Right ventricle myocardium inferior (tissue), 1 donor: ENCODE data around the gene ACOXL. TPM values are rescaled to one million over a fixed set of nuclear protein-coding genes. Genes with fewer than 3 reads are reported as not detected.
A peak's percentile ranks its signal among the peaks of the same experiment; 100 is the strongest.

Source experiments
- ATAC-seq: fragments of 200-7000 bp; cut with Tn5 transposase; one replicate; pipeline ENCODE4 v1.9.1; 2020; ENCODE audit warnings: mild to moderate bottlenecking, moderate library complexity
- DNase-seq: peaks from one replicate; pipeline ENCODE4 v3.0.0; 2021; ENCODE audit errors: missing footprints
- intact Hi-C: fragments of 100-400 bp; cut with DNase I; formaldehyde crosslinking; loops from one replicate; pipeline ENCODE4 v1.11.0; 2022
- total RNA-seq: library from RNA; stranded (reverse); fragmentation: NEBNext Ultra II Directional; extraction: Animal tissue kit (Norgen Biotek cat#: 25700); gene quantifications from one replicate; pipeline ENCODE4 v1.2.1, GENCODE V29; 2021
- donor health status: DM: no; HTN: yes; CAD: no; lungs with severe emphysema.

ACOXL gene
- total RNA-seq, 1 donor from 2014 or later = not detected

GRCh38 chr2:111140815-111141214 is 408.4 kb downstream of the ACOXL start:
- intact Hi-C loops = no loop called here
- peak; percentile 44 for ATAC-seq

GRCh38 chr2:111142101-111142500 is 409.7 kb downstream of the ACOXL start:
- no peak for ATAC-seq
- DNase-seq = no peak
- intact Hi-C loops = no loop called here

More at GRCh38 chr2:111140815-111141214, 408.4 kb downstream of the ACOXL start:
- DNase-seq = no peak

- intact Hi-C loops = no loop called here
- ATAC-seq = no peak
- no peak for DNase-seq
Observed at GRCh38 chr2:111143107-111143842, 410.9 kb downstream of the ACOXL start.

GRCh38 chr2:111143843-111144198 is 411.4 kb downstream of the ACOXL start:
- intact Hi-C loops = no loop called here
- ATAC-seq (no peak), DNase-seq (no peak)

GRCh38 chr2:111145103-111145760 is 412.9 kb downstream of the ACOXL start:
- intact Hi-C loops = no loop called here
- ATAC-seq (no peak), DNase-seq (no peak)

- no peak for DNase-seq
- intact Hi-C loops = no loop called here
Observed at GRCh38 chr2:111145951-111146350, 413.6 kb downstream of the ACOXL start.

GRCh38 chr2:111148225-111148873 is 416.0 kb downstream of the ACOXL start:
- intact Hi-C loops = no loop called here
- DNase-seq (no peak), ATAC-seq (no peak)

More at GRCh38 chr2:111145951-111146350, 413.6 kb downstream of the ACOXL start:
- ATAC-seq = no peak

GRCh38 chr2:111148925-111149324 is 416.6 kb downstream of the ACOXL start:
- ATAC-seq = no peak
- intact Hi-C loops = no loop called here
- no peak for DNase-seq

GRCh38 chr2:111149882-111150455 is 417.6 kb downstream of the ACOXL start:
- intact Hi-C loops = no loop called here
- ATAC-seq (no peak), DNase-seq (no peak)

GRCh38 chr2:111154758-111155157 is 422.4 kb downstream of the ACOXL start:
- intact Hi-C loops = loop anchor here (5.0 kb wide), 1 partner anchor 32 kb away; the partner anchor contains the start of gene BCL2L11
- DNase-seq = no peak
- no peak for ATAC-seq

GRCh38 chr2:111155610-111156009 is 423.2 kb downstream of the ACOXL start:
- DNase-seq = no peak
- ATAC-seq = no peak
- intact Hi-C loops = loop anchor here (5.0 kb wide), 1 partner anchor 33 kb away; the partner anchor contains the start of gene BCL2L11

GRCh38 chr2:111156529-111156928 is 424.2 kb downstream of the ACOXL start:
- no peak for DNase-seq
- intact Hi-C loops = loop anchor here (5.0 kb wide), 1 partner anchor 34 kb away; the partner anchor contains the start of gene BCL2L11
- no peak for ATAC-seq

- intact Hi-C loops = loop anchor here (5.0 kb wide), 1 partner anchor 35 kb away; the partner anchor contains the start of gene BCL2L11
- DNase-seq = no peak
- ATAC-seq = no peak
Observed at GRCh38 chr2:111157071-111157661, 424.8 kb downstream of the ACOXL start.

GRCh38 chr2:111157798-111158197 is 425.4 kb downstream of the ACOXL start:
- intact Hi-C loops = loop anchor here (5.0 kb wide), 1 partner anchor 35 kb away; the partner anchor contains the start of gene BCL2L11
- DNase-seq (no peak), ATAC-seq (no peak)

GRCh38 chr2:111159641-111160040 is 427.3 kb downstream of the ACOXL start:
- intact Hi-C loops = loop anchor here (5.0 kb wide), 1 partner anchor 37 kb away; the partner anchor contains the start of gene BCL2L11
- DNase-seq = no peak
- no peak for ATAC-seq

- ATAC-seq = no peak
- intact Hi-C loops = no loop called here
- no peak for DNase-seq
Observed at GRCh38 chr2:111160758-111161157, 428.4 kb downstream of the ACOXL start.

GRCh38 chr2:111161971-111162370 is 429.6 kb downstream of the ACOXL start:
- ATAC-seq = peak; percentile 83
- peak; percentile 83 for DNase-seq
- intact Hi-C loops = no loop called here

- no peak for ATAC-seq
- intact Hi-C loops = no loop called here
- no peak for DNase-seq
Observed at GRCh38 chr2:111162718-111163331, 430.5 kb downstream of the ACOXL start.
